HG03439 (cell line): ENCODE results near the gene MTHFSD.

Experiments
- ATAC-seq: cut with Tn5 transposase; IDR thresholded peaks from one replicate; pipeline ENCODE4 v1.9.1; 2021; ENCODE audit warnings: mild to moderate bottlenecking, moderate library complexity; ENCODE audit not compliant: unreplicated experiment

Gene MTHFSD

GRCh38 chr16:86531191-86531545 is 23.9 kb downstream of the MTHFSD start:
- ATAC-seq, result no peak

- ATAC-seq, result no peak
Observed at GRCh38 chr16:86530251-86531190, 24.5 kb downstream of the MTHFSD start.

- no peak for ATAC-seq
Observed at GRCh38 chr16:86529160-86529559, 25.9 kb downstream of the MTHFSD start.

GRCh38 chr16:86528061-86528929 is 26.7 kb downstream of the MTHFSD start:
- ATAC-seq, result no peak

- no peak for ATAC-seq
Observed at GRCh38 chr16:86527366-86527765, 27.7 kb downstream of the MTHFSD start.

GRCh38 chr16:86525696-86526095 is 29.3 kb downstream of the MTHFSD start:
- ATAC-seq, result no peak

GRCh38 chr16:86524029-86524428 is 31.0 kb downstream of the MTHFSD start:
- no peak for ATAC-seq

GRCh38 chr16:86523166-86523740 is 31.8 kb downstream of the MTHFSD start:
- ATAC-seq, result no peak

GRCh38 chr16:86522634-86523033 is 32.4 kb downstream of the MTHFSD start:
- no peak for ATAC-seq

GRCh38 chr16:86521236-86522197 is 33.5 kb downstream of the MTHFSD start:
- no peak for ATAC-seq

- ATAC-seq, result no peak
Observed at GRCh38 chr16:86520317-86521210, 34.5 kb downstream of the MTHFSD start.

- ATAC-seq, result no peak
Observed at GRCh38 chr16:86519649-86520316, 35.3 kb downstream of the MTHFSD start.

GRCh38 chr16:86519007-86519648 is 35.9 kb downstream of the MTHFSD start:
- ATAC-seq, result no peak

- no peak for ATAC-seq
Observed at GRCh38 chr16:86517652-86518258, 37.3 kb downstream of the MTHFSD start.

GRCh38 chr16:86517033-86517432 is 38.0 kb downstream of the MTHFSD start:
- no peak for ATAC-seq

GRCh38 chr16:86516623-86517003 is 38.4 kb downstream of the MTHFSD start:
- no peak for ATAC-seq

GRCh38 chr16:86515777-86516622 is 39.0 kb downstream of the MTHFSD start:
- ATAC-seq, result no peak
